Frontal cortex (tissue), 4 donors: ENCODE measurements around the gene PBX1. TPM values are rescaled to one million over a fixed set of nuclear protein-coding genes. Genes with fewer than 3 reads are reported as not detected.
A peak's percentile ranks its signal among the peaks of the same experiment; 100 is the strongest.

ENCODE experiments used
- DNase-seq, 2 donors: peaks; one replicate each; pipeline ENCODE4 v3.0.0; 2012; ENCODE audit warnings: low spot score in 2 of 2
- FAIRE-seq: peaks from 2 replicates; lab custom pipeline; 2012; peaks lifted over from hg19 to GRCh38; lab: Jason Lieb, UNC
- total RNA-seq: library from RNA; depleted of rRNA; stranded (reverse); fragments of >200 nt; gene quantifications from one replicate; pipeline ENCODE4 v1.2.3, GENCODE V29; 2014
- donor health status: control.
- donor health status: control.
- donor health status: control.

The PBX1 gene
- total RNA-seq, 1 donor from 2014 or later, result 197 TPM

DNA sequence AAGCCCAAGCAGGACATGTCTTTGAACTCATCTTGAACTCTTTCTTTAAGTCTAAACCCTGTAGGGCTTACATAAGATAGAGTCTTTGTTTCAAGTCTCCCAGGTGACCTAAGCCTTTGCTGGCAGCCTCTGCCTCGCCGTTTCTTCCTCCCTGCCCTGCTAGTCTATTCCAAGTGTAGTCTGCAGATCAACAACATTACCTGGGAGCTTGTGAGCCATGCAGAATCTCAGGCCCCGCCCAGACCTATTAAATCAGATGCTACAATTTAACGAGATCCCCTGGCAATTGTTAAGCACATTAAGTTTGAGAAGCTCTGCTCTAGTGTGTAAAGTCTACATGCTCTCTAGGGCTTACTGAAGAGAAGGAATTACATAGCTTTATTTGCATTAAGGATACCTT is 271.6 kb downstream of the PBX1 start:
- FAIRE-seq, result no peak
- DNase-seq, result no peak

DNA sequence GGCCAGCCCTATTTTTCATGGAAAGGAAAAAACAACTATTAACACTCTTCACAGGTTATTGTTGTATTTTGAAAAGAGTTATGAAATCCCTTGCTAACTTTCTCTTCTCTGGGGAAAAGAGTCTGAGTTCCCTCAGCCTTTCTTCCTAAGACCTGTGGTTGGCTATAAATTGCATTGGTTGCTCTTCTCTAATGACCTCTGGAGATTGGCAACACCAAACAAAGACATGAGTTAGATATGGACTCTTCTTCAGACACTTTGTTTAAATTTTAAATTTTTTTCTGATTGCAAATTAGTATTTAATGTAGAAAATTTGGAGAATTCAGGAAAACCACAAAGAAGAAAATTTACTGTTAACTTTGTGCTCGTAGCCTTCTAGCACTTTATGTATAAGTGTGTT is 275.7 kb downstream of the PBX1 start:
- FAIRE-seq (no peak), DNase-seq (no peak)

GRCh38 chr1:164836614-164837018 is 277.6 kb downstream of the PBX1 start:
- DNase-seq, result no peak
- FAIRE-seq, result no peak

- FAIRE-seq, result no peak
These were observed 279.8 kb downstream of the PBX1 start for GRCh38 chr1:164838786-164839185.

DNA sequence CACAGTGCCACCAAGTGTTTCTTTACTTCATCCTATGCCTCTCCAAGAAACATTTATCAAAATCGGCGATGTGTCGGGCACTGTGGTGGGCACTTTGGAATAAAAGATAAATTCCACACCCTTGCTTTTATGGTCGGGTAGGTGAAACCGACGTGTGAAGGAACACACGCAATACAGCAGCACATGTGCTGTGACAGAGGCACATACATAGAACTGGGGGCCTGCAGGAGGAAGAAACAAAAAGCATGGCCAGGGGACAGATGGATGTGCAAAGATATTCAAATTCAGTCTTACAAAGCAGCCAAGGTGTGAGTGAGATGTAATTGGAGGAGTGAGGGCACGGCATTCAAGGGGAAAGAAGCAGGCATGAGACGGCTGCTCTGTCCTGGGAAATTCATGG is 282.0 kb downstream of the PBX1 start:
- DNase-seq (no peak), FAIRE-seq (no peak)

More at GRCh38 chr1:164838786-164839185, 279.8 kb downstream of the PBX1 start:
- DNase-seq, result no peak

DNA sequence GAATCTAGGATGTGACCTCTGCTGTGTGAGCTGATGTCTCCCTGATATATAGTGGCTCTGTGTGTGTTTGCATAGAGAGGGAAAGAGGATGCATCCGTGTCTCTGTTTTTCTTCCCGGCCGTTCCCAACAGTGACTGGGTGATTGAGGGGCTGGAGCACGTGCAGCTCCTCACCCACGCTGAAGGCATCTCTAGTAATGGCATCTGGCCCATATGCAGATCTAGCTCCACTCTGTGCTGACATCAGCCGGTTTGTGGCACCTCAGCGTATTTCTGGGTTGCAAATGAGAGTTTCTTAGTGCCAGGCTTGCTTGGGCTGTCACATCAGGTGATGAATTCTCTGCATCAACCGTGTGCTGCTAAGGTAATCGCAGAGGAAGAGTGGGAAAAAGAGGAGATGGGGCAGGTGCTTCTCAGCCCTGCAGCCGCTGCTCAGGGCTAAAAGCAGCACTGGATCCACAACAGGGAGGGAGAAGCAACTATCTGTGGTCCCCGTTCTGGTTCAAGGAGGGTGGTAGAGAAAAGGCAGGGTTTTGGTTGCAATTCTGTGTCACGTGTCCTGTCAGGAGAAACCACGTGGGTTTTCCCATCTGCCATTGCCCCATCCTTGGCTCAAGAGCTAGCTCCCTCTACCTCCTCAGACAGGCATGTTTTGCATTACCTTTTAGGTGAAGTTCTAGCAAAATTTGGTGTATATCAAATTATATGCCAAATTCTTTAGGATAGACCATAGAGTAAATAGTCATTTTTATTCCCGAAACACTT is 282.9 kb downstream of the PBX1 start:
- no peak for FAIRE-seq
- peak in 1 of 2 donors; percentile 7 for DNase-seq

- DNase-seq, result no peak
- no peak for FAIRE-seq
These were observed 283.9 kb downstream of the PBX1 start for GRCh38 chr1:164842870-164843269.

GRCh38 chr1:164843743-164844500 is 284.9 kb downstream of the PBX1 start:
- FAIRE-seq, result no peak
- no peak for DNase-seq

DNA sequence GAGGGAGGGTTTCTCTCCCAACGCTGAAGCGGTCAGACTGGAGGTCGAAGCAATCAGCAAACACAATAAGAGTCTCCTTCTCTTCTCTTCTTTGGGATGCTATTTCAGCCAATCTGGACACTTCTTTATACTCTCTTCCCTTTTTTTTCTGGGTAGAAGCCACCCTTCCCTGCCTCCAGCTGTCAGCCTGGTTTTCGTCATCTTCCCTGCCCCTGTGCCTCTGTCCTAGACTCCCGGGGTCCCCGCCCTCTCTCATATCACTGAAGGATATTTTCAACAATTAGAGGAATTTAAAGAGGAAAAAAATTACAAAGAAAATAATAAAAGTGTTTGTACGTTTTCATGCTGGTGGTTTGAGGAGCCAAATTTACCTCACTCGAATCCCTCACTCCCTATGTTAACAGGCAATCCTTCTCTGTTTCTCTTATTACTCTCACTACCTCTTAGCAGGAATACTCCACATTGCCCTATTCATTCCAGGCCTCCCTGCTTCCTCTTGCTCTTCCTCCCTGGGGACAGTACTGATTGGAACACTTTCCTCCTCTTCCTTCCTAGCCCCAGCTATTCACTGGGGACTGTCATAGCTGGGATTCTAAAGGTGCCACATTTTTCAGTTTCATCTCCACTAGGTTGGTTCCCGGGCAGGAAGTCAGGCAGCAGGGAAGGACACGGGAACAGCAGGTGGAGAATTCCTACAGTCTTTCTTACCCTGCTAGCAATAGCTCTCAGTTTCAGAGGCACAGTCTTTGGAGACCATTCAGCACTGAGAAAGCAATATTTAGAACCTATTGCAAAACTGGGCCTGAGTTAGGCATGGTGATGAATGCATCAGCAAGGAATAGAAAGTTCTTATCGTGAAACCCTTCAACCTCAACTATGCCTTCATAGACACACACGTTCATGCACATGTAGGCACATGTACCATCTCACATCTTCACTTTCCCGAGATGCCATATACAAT is 288.0 kb downstream of the PBX1 start:
- DNase-seq (no peak), FAIRE-seq (no peak)

- FAIRE-seq, result no peak
These were observed 294.2 kb downstream of the PBX1 start for GRCh38 chr1:164853146-164853545.

DNA sequence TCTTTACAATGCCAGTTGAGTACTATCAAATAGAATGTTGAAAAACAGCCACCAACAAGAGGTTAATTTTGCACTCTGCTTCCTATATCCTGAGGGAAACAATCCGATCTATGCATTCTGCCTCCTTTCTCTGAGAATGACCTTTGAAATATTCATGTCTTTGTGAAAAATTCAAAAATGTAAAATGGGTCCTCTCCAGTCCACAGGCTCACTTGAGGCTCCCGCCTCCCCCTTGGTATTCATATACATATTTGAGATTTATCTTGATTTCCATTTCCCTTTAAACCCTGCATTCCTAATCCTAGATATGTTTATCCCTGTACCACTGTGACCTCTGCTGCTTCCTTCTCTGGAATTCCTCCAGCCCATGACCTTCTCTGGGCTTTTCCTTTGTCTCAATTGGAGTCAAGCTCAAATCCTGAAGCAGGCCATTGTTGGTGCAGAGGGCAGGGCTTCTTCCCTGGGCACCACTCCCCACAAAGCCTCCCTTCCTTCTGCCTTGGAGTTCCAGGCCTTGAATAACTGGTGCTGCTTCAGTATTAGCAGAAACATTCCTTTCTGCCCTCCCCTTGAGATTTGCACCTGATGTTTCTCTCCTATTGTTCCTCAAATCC is 296.8 kb downstream of the PBX1 start:
- DNase-seq, result no peak
- FAIRE-seq, result no peak

More at GRCh38 chr1:164853146-164853545, 294.2 kb downstream of the PBX1 start:
- no peak for DNase-seq

- FAIRE-seq, result no peak
- DNase-seq, result no peak
These were observed 297.4 kb downstream of the PBX1 start for GRCh38 chr1:164856381-164856780.

DNA sequence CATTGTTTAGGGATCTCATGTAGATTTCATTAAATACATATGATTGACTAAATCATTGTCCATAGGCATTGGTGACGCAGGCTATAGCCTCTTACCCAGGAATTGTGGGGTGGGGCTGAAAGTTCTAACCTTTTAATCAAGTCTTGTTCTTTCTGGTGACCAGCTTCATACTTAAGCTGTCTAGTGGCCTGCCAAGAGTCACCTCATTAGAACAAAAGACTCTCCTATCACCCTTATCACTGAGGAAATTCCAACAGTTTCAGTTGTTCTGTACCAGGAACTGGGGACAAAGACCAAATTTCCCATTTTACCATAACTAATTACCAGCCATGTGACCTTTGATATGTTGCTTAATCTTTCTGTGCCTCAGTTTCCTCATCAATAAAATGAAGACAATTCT is 298.5 kb downstream of the PBX1 start:
- DNase-seq, result no peak
- FAIRE-seq, result no peak

DNA sequence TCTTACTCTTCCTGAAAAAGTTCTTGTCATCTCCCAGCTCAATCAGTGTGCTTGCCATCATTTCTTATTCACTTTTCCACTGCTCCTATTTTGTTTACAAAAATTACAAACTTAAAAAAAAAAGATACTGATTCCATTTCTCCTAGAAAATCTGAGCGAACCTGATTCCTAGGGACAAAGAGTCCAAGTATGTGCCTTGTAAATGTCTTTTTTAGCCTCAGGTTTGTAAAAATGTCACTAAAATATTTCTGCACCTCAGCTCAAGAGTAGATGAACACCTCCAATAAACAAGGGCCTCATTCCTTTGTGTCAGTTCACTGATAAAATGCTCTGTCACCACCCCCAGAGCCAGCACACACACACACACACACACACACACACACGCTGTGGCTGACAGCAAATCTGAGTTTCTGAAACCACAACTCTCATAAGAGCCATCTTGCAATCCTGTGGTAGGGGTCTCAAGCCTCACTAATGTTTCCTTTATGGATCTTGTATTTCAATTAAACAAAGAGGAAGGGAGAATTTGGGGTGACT is 299.2 kb downstream of the PBX1 start:
- no peak for DNase-seq
- no peak for FAIRE-seq

DNA sequence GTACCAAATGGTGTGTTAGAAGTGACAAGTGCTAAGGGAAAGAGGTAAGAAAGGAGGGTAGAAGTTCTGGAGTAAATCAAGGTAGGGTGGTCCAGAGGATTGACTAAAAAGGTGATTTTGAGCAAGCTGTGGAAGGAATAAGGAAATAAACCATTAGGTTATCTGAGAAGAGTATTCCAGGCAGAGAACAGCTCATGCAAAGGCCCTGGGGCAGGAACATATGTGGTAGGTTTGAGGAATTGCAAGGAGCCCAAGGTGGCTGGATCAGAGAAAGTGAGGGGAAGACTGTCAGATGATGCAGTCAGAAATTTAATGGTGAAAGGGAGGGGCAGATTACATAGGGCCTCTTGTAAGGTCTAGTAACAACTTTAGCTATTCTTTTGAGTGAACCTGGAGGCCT is 302.6 kb downstream of the PBX1 start:
- FAIRE-seq, result no peak
- DNase-seq, result no peak

DNA sequence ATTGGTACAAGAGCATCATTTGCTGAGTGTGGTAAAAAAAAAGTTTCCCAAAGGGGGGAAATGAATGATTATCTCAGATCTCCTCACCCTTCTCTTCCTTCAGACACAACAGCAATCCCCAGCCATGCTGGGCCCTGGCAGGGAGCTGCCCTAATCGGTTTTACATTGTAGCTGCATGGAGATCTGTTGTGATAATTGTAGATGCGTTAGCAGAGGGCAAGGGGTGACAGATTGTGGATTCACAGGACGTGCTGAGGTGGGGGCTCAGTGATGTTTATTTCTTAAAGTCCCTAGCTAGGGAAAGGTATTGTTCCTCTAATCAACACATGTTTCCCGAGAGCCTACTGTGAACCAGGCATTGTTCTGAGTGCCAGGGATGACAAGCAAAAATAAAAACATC is 304.1 kb downstream of the PBX1 start:
- no peak for FAIRE-seq
- DNase-seq, result no peak

DNA sequence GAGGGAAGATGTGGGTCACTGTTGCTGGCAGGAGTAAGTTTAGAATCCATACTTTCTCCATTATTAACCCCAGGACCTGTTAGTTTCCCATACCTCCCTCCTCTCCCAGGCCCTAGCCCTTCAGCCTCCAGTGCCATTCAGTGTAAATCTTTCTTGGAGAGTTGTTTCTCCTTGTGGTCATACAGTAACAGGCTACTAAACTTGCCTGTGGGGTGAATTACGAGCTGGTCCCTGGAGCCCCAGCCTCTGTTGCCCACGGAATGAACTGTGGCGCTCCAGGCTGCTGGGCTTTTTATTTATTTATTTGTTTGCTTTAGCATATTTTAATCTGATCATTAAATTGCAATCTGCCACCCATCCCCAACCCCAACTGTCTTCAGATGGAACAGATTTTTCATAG is 305.2 kb downstream of the PBX1 start:
- DNase-seq, result no peak
- no peak for FAIRE-seq

DNA sequence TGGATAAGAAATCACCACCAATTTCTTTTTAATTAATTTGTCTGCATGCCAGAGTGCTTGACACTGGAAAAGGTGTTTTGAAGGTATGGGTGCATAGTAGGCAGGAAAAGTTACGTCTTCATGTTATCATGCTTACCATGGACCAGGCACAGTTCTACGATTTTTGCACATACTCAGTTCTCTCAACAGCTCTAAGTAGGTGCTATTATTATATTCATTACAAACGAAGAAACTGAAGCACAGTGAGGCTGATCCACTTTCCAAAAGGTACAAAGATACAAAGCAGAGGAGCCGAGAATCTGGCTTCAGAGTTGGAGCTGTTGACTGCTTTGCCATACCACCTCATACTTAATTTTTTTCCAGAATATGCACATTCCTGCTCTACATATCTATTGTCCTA is 306.4 kb downstream of the PBX1 start:
- FAIRE-seq, result no peak
- DNase-seq, result no peak

DNA sequence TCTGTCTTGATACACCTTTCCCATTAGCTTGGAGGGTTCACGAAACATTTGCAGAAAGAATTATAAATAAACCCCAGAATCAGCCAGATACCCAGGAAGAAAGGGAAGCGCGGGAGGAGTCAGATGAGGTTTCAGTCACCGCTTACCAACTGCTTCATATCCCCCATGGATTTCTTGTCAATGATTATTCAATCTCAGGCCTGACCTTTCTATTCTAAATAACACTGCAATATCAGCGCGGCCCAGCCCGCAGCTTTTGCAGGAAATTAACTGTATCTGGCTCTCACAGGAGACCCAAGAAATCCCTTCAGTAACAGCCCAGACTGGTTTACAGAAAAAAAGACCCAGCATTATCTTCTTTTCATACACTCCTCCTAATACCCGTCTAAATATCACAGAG is 308.6 kb downstream of the PBX1 start:
- DNase-seq (no peak), FAIRE-seq (no peak)

GRCh38 chr1:164868990-164869389 is 310.0 kb downstream of the PBX1 start:
- no peak for FAIRE-seq
- no peak for DNase-seq
